GM12873 (cell line): ENCODE data around the gene ABCC8.

Experiments used
- TF ChIP-seq, protein P1 (sequence below): IDR thresholded peaks from 2 replicates; pipeline ENCODE4 v1.5.1; 2012; ENCODE audit warnings: low read depth, mild to moderate bottlenecking, moderate library complexity, low read length, control low read depth; ENCODE audit not compliant: insufficient read depth; ENCODE audit errors: missing control alignments

The ABCC8 gene

DNA sequence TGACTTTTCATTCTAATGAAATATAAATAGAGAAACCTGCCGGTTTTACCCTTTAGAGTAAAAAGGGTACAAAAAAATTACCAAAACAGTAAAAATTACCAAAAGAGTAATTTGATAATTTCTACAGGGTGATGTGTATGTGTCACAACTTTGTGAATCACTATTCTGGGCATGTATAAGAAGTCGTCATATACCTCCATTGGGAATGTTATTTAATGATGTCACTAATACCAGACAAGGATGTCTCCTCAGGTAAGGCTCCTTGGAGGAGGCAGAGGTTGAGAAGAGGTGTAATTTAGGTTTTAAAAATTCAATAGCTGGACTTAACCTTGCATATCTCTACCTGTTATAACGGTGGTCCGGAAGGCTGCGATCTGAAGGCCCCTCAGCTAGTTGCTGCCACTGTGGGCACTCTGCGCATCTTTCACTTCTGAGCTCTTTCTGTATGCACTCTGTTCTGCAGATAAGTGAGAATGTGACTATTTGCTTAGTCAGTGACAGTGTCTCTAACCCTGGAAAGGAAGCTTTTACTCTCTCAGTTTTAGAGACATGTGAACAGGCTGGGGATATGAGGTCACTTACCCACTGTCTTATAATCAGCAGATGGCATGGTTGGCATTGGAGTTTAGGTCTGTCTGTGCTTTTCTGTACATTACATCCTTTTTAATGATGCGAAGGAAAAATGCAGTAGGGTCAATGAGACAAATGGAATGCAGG lies 126.0 kb downstream of the ABCC8 start:
- TF ChIP-seq, protein P1, sequence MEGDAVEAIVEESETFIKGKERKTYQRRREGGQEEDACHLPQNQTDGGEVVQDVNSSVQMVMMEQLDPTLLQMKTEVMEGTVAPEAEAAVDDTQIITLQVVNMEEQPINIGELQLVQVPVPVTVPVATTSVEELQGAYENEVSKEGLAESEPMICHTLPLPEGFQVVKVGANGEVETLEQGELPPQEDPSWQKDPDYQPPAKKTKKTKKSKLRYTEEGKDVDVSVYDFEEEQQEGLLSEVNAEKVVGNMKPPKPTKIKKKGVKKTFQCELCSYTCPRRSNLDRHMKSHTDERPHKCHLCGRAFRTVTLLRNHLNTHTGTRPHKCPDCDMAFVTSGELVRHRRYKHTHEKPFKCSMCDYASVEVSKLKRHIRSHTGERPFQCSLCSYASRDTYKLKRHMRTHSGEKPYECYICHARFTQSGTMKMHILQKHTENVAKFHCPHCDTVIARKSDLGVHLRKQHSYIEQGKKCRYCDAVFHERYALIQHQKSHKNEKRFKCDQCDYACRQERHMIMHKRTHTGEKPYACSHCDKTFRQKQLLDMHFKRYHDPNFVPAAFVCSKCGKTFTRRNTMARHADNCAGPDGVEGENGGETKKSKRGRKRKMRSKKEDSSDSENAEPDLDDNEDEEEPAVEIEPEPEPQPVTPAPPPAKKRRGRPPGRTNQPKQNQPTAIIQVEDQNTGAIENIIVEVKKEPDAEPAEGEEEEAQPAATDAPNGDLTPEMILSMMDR = no peak

DNA sequence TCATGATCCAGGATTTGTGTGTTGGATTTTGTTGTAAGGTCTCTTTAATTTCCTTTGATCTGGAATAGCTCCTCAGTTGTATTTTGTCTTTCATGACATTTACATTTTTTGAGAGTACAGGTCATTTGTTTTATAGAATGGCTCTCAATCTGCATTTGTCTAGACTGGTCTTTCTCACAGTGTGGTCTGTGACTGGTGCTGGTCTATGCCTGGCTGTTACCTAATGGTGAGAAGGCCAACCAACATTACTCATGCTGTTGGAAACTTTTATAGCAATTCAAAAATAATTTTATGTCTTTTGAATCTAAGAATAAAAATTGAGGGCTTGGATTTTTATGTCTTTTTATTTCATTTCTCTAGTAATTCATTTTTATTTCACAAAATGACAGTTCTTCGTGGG lies 129.0 kb downstream of the ABCC8 start:
- TF ChIP-seq, protein P1 = no peak

DNA sequence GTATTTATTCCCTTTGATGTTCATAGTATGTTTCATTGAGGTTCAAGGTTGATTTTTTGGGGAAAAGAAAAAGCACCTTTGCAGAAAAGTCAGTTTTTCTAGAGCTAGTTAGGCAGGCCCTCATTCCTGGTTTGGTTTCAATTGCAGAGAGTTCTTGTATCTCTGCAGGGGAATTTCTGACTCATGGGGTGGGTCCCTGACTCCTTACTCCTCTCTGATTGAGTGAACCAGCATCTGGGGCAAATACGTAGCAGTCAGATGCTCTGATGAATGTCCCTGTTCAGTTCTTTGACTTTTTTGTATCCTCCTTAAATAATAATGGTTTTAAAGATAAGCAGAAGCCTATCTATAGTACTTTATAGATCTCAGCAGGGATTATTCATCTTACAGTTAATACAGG lies 132.7 kb downstream of the ABCC8 start:
- TF ChIP-seq, protein P1 = no peak

DNA sequence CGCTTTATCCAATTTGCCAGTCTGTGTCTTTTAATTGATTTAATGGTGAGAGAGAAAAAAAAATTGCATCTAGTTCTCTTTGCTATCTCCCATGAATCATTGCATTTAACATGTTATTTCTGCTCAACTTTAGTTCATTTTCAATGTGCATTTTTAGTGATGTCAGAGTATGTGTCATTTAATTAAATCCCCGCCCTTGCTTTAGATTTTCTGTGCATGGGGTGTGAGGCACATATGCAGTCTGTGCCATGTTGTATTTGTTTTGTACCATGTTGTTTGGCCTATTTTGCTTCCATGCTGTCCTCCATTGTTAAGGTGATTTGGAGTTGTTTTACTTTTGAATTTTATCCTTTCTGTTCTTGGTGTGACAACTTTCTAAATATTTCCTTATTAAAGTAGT lies 133.4 kb downstream of the ABCC8 start:
- TF ChIP-seq, protein P1 = no peak
